Measurements from ENCODE around the gene PLEKHA5.

GRCh38 chr12:19185262-19185929 is 55.9 kb downstream of the PLEKHA5 start:
- TF ChIP-seq SNAI2 (CRISPR knock-in tag; IDR thresholded peaks at IDR 0.05) = no peak
- no peak for TF ChIP-seq ZFP30 (CRISPR knock-in tag; IDR thresholded peaks at IDR 0.05)

Data from SK-N-SH treated with all-trans-retinoic acid at 6 μM for 48 hours (cell line).